ENCODE data around the gene GOT2. TPM values are rescaled to one million over a fixed set of nuclear protein-coding genes. Genes with fewer than 3 reads are reported as not detected.

The GOT2 gene
- polyA plus RNA-seq, 1 of the 3 experiments (the other 2 are of a cell fraction): 69.2 TPM

DNA sequence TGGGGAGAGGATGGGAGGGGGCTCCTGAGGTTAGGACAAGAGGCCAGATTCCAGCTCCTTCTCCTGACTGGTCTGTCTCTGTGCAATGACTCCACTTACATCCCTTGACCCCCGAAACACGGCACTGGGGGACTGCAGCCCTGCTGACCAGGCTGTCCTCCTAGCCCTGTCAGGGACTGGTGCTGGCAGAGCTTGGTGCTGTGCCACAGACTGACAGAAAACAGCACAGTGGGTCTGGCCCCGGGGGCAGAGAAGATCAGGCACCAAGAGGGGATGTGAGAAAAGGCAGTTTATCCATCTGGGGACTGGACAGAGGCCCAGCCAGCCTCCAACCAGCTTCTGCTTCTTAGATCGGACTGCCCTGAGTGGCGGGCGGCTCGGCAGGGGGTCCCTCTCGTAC, 68.9 kb downstream of the GOT2 start (continued):
- no peak for TF ChIP-seq RFX5 (IDR thresholded peaks at IDR 0.05; ENCODE audit: low read length)
- TF ChIP-seq RXRA (IDR thresholded peaks at IDR 0.05; ENCODE audit: borderline replicate concordance, low read depth): no peak
- TF ChIP-seq, protein P1, sequence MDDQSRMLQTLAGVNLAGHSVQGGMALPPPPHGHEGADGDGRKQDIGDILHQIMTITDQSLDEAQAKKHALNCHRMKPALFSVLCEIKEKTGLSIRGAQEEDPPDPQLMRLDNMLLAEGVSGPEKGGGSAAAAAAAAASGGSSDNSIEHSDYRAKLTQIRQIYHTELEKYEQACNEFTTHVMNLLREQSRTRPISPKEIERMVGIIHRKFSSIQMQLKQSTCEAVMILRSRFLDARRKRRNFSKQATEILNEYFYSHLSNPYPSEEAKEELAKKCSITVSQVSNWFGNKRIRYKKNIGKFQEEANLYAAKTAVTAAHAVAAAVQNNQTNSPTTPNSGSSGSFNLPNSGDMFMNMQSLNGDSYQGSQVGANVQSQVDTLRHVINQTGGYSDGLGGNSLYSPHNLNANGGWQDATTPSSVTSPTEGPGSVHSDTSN (IDR thresholded peaks at IDR 0.05): no peak
- 0 out of 2 replicates have a peak, but pooled peaks have one; percentile 7 for TF ChIP-seq GATA2 (CRISPR knock-in tag; IDR thresholded peaks at IDR 0.05)
- peak; percentile 32; the same call in 1 of the 2 replicates for TF ChIP-seq MXI1 (IDR thresholded peaks at IDR 0.05; ENCODE audit: low read depth, low read length)
- TF ChIP-seq FOSL2 (IDR thresholded peaks at IDR 0.05; ENCODE audit: borderline replicate concordance, low read depth): no peak

GRCh38 chr16:58661199-58661830, 72.8 kb downstream of the GOT2 start:
- Histone ChIP-seq H3F3A (replicated peaks; ENCODE audit: insufficient read depth) (no peaks in the 10 kb centered on the region), H3K27me3 (ENCODE audit: insufficient read depth) (no peaks in the 10 kb centered on the region), H3K27ac (ENCODE audit: low read depth in 2 of 2, low read length in 1 of 2) (no peak overlapping the region), H3K4me1 (ENCODE audit: control insufficient read depth in 1 of 2, insufficient read depth in 2 of 2, low read depth in 1 of 2, low read length in 1 of 2) (peaks cover 3 to 18% of the 10 kb centered on the region in 2 experiments; a peak in 1 of 4 replicates), H3K4me2 (no peak overlapping the region), H4K20me1 (ENCODE audit: insufficient read depth) (no peaks in the 10 kb centered on the region), H2AFZ (ENCODE audit: low read depth) (no peak overlapping the region), H3K79me2 (ENCODE audit: insufficient read depth) (no peaks in the 10 kb centered on the region), H3K4me3 (ENCODE audit: low read depth in 2 of 2, low read length in 1 of 2) (no peak overlapping the region; a peak in 1 of 4 replicates), H3K9me3 (no peaks in the 10 kb centered on the region), H3K9ac (no peak overlapping the region), H3K36me3 (replicated peaks in 1 of 2; ENCODE audit: control insufficient read depth in 1 of 2, insufficient read depth in 2 of 2, low read length in 1 of 2) (no peaks in the 10 kb centered on the region), H3K9me2 (no peaks in the 10 kb centered on the region)
- CTCF ChIA-PET: interaction anchor here (0.6 to 6.3 kb wide), 42 partner anchors 9 to 690 kb away, joined by 3 to 62 read pairs (median 4); partner anchors contain the start of genes NDRG4, SETD6 and SLC38A7
- DNase-seq: peak; percentile 78
- WGBS (ENCODE audit: low lambda C conversion rate): 24% methylated on average over 11 of the region's 12 CpGs
- POLR2A ChIA-PET: interaction anchor here (1.0 to 1.2 kb wide), 2 partner anchors 143 to 161 kb away, joined by 3 read pairs; partner anchors contain the start of gene NDRG4
- TF ChIP-seq, protein P2, sequence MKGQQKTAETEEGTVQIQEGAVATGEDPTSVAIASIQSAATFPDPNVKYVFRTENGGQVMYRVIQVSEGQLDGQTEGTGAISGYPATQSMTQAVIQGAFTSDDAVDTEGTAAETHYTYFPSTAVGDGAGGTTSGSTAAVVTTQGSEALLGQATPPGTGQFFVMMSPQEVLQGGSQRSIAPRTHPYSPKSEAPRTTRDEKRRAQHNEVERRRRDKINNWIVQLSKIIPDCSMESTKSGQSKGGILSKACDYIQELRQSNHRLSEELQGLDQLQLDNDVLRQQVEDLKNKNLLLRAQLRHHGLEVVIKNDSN (IDR thresholded peaks at IDR 0.05; ENCODE audit: borderline replicate concordance, low read depth): no peak
- TF ChIP-seq, protein P3, sequence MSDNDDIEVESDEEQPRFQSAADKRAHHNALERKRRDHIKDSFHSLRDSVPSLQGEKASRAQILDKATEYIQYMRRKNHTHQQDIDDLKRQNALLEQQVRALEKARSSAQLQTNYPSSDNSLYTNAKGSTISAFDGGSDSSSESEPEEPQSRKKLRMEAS (IDR thresholded peaks at IDR 0.05; ENCODE audit: low read depth): no peak
- TF ChIP-seq SMC3 (IDR thresholded peaks at IDR 0.05; ENCODE audit: low read depth, low read length) (peak; percentile 74), SIN3A (IDR thresholded peaks at IDR 0.05; ENCODE audit: borderline replicate concordance, low read depth, low read length) (no peak), MXI1 (IDR thresholded peaks at IDR 0.05; ENCODE audit: low read depth, low read length) (peak; percentile 57; the same call in 1 of the 2 replicates), CHD2 (IDR thresholded peaks at IDR 0.05; ENCODE audit: low read length, partially characterized antibody) (no peak), FOXJ3 (CRISPR knock-in tag; IDR thresholded peaks at IDR 0.05) (no peak), NFIC (IDR thresholded peaks at IDR 0.05; ENCODE audit: borderline replicate concordance) (no peak), RCOR1 (IDR thresholded peaks at IDR 0.05; ENCODE audit: low read length) (no peak), POLR2AphosphoS5 (IDR thresholded peaks at IDR 0.05; ENCODE audit: low read depth, low read length) (no peak), NRF1 (IDR thresholded peaks at IDR 0.05; ENCODE audit: low read depth, low read length) (no peak), TAF1 (IDR thresholded peaks at IDR 0.05; ENCODE audit: borderline replicate concordance, low read depth, low read length) (no peak), RFX5 (IDR thresholded peaks at IDR 0.05; ENCODE audit: low read length) (0 out of 2 replicates have a peak, but pooled peaks have one; percentile 44), TEAD4 (IDR thresholded peaks at IDR 0.05; ENCODE audit: borderline replicate concordance, insufficient read depth) (no peak), IRF3 (IDR thresholded peaks at IDR 0.05; ENCODE audit: low read depth, low read length) (no peak), EZH2phosphoT487 (IDR thresholded peaks at IDR 0.05; ENCODE audit: borderline replicate concordance, low read depth) (no peak)
- TF ChIP-seq, protein P4, sequence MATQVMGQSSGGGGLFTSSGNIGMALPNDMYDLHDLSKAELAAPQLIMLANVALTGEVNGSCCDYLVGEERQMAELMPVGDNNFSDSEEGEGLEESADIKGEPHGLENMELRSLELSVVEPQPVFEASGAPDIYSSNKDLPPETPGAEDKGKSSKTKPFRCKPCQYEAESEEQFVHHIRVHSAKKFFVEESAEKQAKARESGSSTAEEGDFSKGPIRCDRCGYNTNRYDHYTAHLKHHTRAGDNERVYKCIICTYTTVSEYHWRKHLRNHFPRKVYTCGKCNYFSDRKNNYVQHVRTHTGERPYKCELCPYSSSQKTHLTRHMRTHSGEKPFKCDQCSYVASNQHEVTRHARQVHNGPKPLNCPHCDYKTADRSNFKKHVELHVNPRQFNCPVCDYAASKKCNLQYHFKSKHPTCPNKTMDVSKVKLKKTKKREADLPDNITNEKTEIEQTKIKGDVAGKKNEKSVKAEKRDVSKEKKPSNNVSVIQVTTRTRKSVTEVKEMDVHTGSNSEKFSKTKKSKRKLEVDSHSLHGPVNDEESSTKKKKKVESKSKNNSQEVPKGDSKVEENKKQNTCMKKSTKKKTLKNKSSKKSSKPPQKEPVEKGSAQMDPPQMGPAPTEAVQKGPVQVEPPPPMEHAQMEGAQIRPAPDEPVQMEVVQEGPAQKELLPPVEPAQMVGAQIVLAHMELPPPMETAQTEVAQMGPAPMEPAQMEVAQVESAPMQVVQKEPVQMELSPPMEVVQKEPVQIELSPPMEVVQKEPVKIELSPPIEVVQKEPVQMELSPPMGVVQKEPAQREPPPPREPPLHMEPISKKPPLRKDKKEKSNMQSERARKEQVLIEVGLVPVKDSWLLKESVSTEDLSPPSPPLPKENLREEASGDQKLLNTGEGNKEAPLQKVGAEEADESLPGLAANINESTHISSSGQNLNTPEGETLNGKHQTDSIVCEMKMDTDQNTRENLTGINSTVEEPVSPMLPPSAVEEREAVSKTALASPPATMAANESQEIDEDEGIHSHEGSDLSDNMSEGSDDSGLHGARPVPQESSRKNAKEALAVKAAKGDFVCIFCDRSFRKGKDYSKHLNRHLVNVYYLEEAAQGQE (IDR thresholded peaks at IDR 0.05; ENCODE audit: low read depth, low read length): no peak
- TF ChIP-seq, protein P1 (IDR thresholded peaks at IDR 0.05): peak; percentile 70
